ENCODE data around the gene ARL17B. TPM values are rescaled to one million over a fixed set of nuclear protein-coding genes. Genes with fewer than 3 reads are reported as not detected.
"Not testable (repeated sequence)": the region's sequence is repeated elsewhere in the genome, so short reads cannot be mapped to it uniquely, and the experiment has no call there.

The ARL17B gene
- 10 to 100 TPM in 5 of 6 donors, 1 to 10 TPM in 1; 7.8 to 47.1 (median 21.6) TPM for total RNA-seq

- not testable (repeated sequence) for H3K27ac ChIP-seq, H3K9me3 ChIP-seq, H3K36me3 ChIP-seq, H3K4me1 ChIP-seq, H3K27me3 ChIP-seq
- ATAC-seq (ENCODE audit: low FRiP score in 2 of 2) (peak; percentile 99 to 100), DNase-seq (peak; percentile 34 to 78)
- peak within 1 kb of the TSS in 2 of 4 donors; percentile 26 to 31 for H3K4me3 ChIP-seq
- no CpG with 5 or more reads among the region's 22 CpGs for WGBS, 2 donors
Observed at GRCh38 chr17:46361755-46362154, at the start of gene ARL17B. Gene ARL17B, minus strand, starts transcription at chr17:46361766. Its CDS starts 3,369 bp downstream, at chr17:46358397.

GRCh38 chr17:46409864-46410263 is 48.3 kb upstream of the ARL17B start:
- not testable (repeated sequence) for DNase-seq; H3K4me1 ChIP-seq; ATAC-seq (ENCODE audit: low FRiP score in 2 of 2); H3K4me3 ChIP-seq; H3K9me3 ChIP-seq; H3K36me3 ChIP-seq; H3K27me3 ChIP-seq; H3K27ac ChIP-seq
- no CpG with 5 or more reads among the region's 2 CpGs for WGBS, 2 donors

- not testable (repeated sequence) for H3K4me3 ChIP-seq; ATAC-seq (ENCODE audit: low FRiP score in 2 of 2); H3K27me3 ChIP-seq; H3K36me3 ChIP-seq; H3K9me3 ChIP-seq; H3K27ac ChIP-seq; DNase-seq; H3K4me1 ChIP-seq
- no CpG with 5 or more reads among the region's 5 CpGs for WGBS, 2 donors
Observed at GRCh38 chr17:46407155-46407554, 45.6 kb upstream of the ARL17B start.

- not testable (repeated sequence) for ATAC-seq (ENCODE audit: low FRiP score in 2 of 2); H3K27ac ChIP-seq; H3K36me3 ChIP-seq; H3K4me3 ChIP-seq; H3K4me1 ChIP-seq; DNase-seq; H3K9me3 ChIP-seq; H3K27me3 ChIP-seq
- no CpG with 5 or more reads among the region's 2 CpGs for whole genome bisulfite sequencing, 2 donors
Observed at GRCh38 chr17:46401033-46401787, 39.6 kb upstream of the ARL17B start.

- H3K36me3 ChIP-seq; H3K27ac ChIP-seq; H3K4me3 ChIP-seq; H3K9me3 ChIP-seq; H3K4me1 ChIP-seq; DNase-seq; H3K27me3 ChIP-seq; ATAC-seq (ENCODE audit: low FRiP score in 2 of 2): not testable (repeated sequence)
- WGBS, 2 donors: no CpG with 5 or more reads among the region's 3 CpGs
Observed at GRCh38 chr17:46400543-46400942, 39.0 kb upstream of the ARL17B start.

- ATAC-seq (ENCODE audit: low FRiP score in 2 of 2): peak; percentile 36 to 40
- no CpG with 5 or more reads among the region's 9 CpGs for WGBS, 2 donors
Observed at GRCh38 chr17:46399993-46400392, 38.4 kb upstream of the ARL17B start.

GRCh38 chr17:46396292-46396691 is 34.7 kb upstream of the ARL17B start:
- not testable (repeated sequence) for ATAC-seq (ENCODE audit: low FRiP score in 2 of 2)

More at GRCh38 chr17:46399993-46400392, 38.4 kb upstream of the ARL17B start:
- not testable (repeated sequence) for H3K36me3 ChIP-seq, H3K4me1 ChIP-seq, H3K27me3 ChIP-seq, H3K9me3 ChIP-seq, H3K27ac ChIP-seq, H3K4me3 ChIP-seq, DNase-seq

GRCh38 chr17:46393702-46394101 is 32.1 kb upstream of the ARL17B start:
- not testable (repeated sequence) for H3K9me3 ChIP-seq, H3K36me3 ChIP-seq, H3K4me1 ChIP-seq, DNase-seq, H3K27me3 ChIP-seq, H3K27ac ChIP-seq, H3K4me3 ChIP-seq
- peak in 1 of 2 donors; percentile 46 for ATAC-seq (ENCODE audit: low FRiP score in 2 of 2)
- WGBS, 2 donors: no CpG with 5 or more reads among the region's 2 CpGs

More at GRCh38 chr17:46396292-46396691, 34.7 kb upstream of the ARL17B start:
- DNase-seq, H3K4me1 ChIP-seq, H3K4me3 ChIP-seq, H3K36me3 ChIP-seq, H3K27ac ChIP-seq, H3K9me3 ChIP-seq, H3K27me3 ChIP-seq: not testable (repeated sequence)
- WGBS, 2 donors: no CpG with 5 or more reads among the region's 2 CpGs

- DNase-seq; H3K27me3 ChIP-seq; H3K9me3 ChIP-seq; H3K4me1 ChIP-seq; ATAC-seq (ENCODE audit: low FRiP score in 2 of 2); H3K36me3 ChIP-seq; H3K4me3 ChIP-seq; H3K27ac ChIP-seq: not testable (repeated sequence)
Observed at GRCh38 chr17:46385491-46385890, 23.9 kb upstream of the ARL17B start.

GRCh38 chr17:46383118-46383517 is 21.6 kb upstream of the ARL17B start:
- H3K4me3 ChIP-seq; H3K4me1 ChIP-seq; ATAC-seq (ENCODE audit: low FRiP score in 2 of 2); H3K27me3 ChIP-seq; H3K27ac ChIP-seq; H3K9me3 ChIP-seq; DNase-seq; H3K36me3 ChIP-seq: not testable (repeated sequence)
- WGBS, 2 donors: 86% methylated on average over 3 of the region's 4 CpGs; no CpG with 5 or more reads in 1 of the 2 donors

- WGBS, 2 donors: no CpG with 5 or more reads among the region's 7 CpGs
- not testable (repeated sequence) for H3K4me1 ChIP-seq, DNase-seq, H3K36me3 ChIP-seq, H3K27ac ChIP-seq, H3K9me3 ChIP-seq, H3K4me3 ChIP-seq, H3K27me3 ChIP-seq
- peak; percentile 81 to 83 for ATAC-seq (ENCODE audit: low FRiP score in 2 of 2)
Observed at GRCh38 chr17:46373418-46373817, 11.9 kb upstream of the ARL17B start.

- not testable (repeated sequence) for H3K27ac ChIP-seq, H3K9me3 ChIP-seq, H3K4me1 ChIP-seq, H3K4me3 ChIP-seq, DNase-seq, H3K27me3 ChIP-seq, H3K36me3 ChIP-seq
- WGBS, 2 donors: no CpG with 5 or more reads among the region's 95 CpGs
- peak; percentile 94 to 98 for ATAC-seq (ENCODE audit: low FRiP score in 2 of 2)
Observed at GRCh38 chr17:46372236-46373229, 11.0 kb upstream of the ARL17B start.

GRCh38 chr17:46367520-46367919 is 6.0 kb upstream of the ARL17B start:
- H3K4me3 ChIP-seq; H3K27ac ChIP-seq; ATAC-seq (ENCODE audit: low FRiP score in 2 of 2); H3K9me3 ChIP-seq; H3K36me3 ChIP-seq; H3K4me1 ChIP-seq; DNase-seq; H3K27me3 ChIP-seq: not testable (repeated sequence)
- WGBS, 2 donors: no CpG with 5 or more reads among the region's 3 CpGs

Data from upper lobe of left lung (tissue), 6 donors.